SU-DHL-6 (cell line): ENCODE measurements around the gene RPS6KA5.

Source experiments
- CTCF ChIP-seq: fragments of 200-600 bp; sonication (generic); IDR thresholded peaks from one replicate; pipeline ENCODE4 v1.5.1; 2017; ENCODE audit warnings: antibody characterized with exemption, mild to moderate bottlenecking, low read length, moderate library complexity; ENCODE audit not compliant: insufficient read depth, poor library complexity, severe bottlenecking
- EZH2phosphoT487 ChIP-seq: fragments of 200-600 bp; sonication (generic), shearing (Covaris generic); conservative IDR thresholded peaks from 2 replicates; pipeline ENCODE4 v1.6.1; 2018; ENCODE audit warnings: mild to moderate bottlenecking, antibody characterized with exemption, low read length, moderate library complexity, mixed read lengths

GRCh38 chr14:91027561-91027960 lies 32.9 kb downstream of the RPS6KA5 start:
- no peak for TF ChIP-seq CTCF
- TF ChIP-seq EZH2phosphoT487 = no peak
